Measurements from ENCODE around the gene IGDCC3. TPM values are rescaled to one million over a fixed set of nuclear protein-coding genes. Genes with fewer than 3 reads are reported as not detected.
A peak's percentile ranks its signal among the peaks of the same experiment; 100 is the strongest.

Gene IGDCC3
- total and polyA plus RNA-seq, 2 donors (not counting 1 experiment from before 2014, with no cell fraction given): not detected

DNA sequence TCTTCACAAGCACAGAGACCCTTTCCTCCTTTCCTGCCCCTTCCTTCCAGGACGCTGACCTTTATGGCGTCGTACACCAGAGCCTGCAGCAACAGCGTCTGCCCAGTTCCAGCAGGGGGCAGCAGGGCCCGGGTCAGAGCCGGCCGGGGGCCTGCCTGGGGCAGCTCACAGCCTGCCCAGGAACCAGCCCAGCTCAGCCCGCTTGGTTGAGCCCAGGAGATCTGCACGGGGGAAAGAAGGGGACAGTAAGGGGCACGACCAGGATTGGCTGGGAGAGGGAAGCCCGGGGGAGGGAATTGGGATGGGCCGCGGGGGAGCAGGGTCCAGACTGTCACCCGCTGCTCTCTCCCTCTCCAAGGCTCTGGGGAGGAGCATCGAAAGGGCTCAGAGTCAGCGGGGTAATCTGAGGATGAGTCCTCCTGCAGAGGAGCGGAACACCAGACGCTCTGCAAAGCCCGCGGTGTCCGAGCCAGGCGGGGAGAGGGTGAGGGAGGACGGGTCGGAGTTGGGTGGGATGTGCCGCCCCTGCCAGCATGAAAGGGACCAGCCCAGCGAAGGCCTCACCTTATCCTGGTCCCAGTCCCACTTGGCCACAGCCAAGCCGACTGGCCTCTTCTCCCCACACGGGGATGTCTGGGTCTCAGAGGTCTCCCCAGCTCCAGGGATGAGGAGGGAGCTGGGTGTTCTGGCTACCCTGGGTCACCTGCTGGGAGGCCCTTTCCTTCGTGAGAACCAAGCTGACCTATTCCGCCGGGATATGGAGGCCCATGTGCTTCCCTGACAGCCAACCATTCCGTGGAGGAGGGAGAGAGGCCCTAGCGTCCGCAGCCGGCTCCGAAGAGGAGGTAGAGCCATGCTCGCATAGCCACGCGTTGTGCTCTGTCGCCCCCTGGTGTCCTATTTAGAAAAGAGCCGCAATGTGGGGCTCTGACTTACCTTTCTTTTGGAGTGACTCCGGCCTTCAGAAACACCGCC is 7.4 kb upstream of the IGDCC3 start:
- TF ChIP-seq, protein P1, sequence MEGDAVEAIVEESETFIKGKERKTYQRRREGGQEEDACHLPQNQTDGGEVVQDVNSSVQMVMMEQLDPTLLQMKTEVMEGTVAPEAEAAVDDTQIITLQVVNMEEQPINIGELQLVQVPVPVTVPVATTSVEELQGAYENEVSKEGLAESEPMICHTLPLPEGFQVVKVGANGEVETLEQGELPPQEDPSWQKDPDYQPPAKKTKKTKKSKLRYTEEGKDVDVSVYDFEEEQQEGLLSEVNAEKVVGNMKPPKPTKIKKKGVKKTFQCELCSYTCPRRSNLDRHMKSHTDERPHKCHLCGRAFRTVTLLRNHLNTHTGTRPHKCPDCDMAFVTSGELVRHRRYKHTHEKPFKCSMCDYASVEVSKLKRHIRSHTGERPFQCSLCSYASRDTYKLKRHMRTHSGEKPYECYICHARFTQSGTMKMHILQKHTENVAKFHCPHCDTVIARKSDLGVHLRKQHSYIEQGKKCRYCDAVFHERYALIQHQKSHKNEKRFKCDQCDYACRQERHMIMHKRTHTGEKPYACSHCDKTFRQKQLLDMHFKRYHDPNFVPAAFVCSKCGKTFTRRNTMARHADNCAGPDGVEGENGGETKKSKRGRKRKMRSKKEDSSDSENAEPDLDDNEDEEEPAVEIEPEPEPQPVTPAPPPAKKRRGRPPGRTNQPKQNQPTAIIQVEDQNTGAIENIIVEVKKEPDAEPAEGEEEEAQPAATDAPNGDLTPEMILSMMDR (IDR thresholded peaks at IDR 0.05): peak; percentile 79
- TF ChIP-seq EZH2 (IDR thresholded peaks at IDR 0.05; ENCODE audit: borderline replicate concordance, insufficient read depth, low read depth, low read length, poor library complexity, severe bottlenecking): no peak
- peak overlapping the region; percentile 70 for H3K9ac ChIP-seq (ENCODE audit: low read length)
- peak; percentile 87 for ATAC-seq (ENCODE audit: low read depth)
- no peaks in the 10 kb centered on the region for H3K79me2 ChIP-seq (ENCODE audit: control insufficient read depth, insufficient read depth, low read length)
- ChIA-PET POLR2A (interaction anchor here (1.0 kb wide), 1 partner anchor 81 kb away, joined by 6 read pairs; the partner anchor contains the start of gene RNU5B-1), CTCF (interaction anchor here (0.5 to 8.9 kb wide), 23 partner anchors 9 to 912 kb away, joined by 3 to 165 read pairs (median 4); partner anchors contain the start of genes PARP16 and RNU5B-1)
- H3K36me3 ChIP-seq (replicated peaks in 1 of 2; ENCODE audit: control extremely low read depth in 1 of 2, control insufficient read depth in 1 of 2, extremely low read depth in 1 of 2, insufficient read depth in 2 of 2, low read length in 1 of 2): no peaks in the 10 kb centered on the region
- intact Hi-C loops (cut with micrococcal nuclease): loop anchor here (1.0 kb wide), 1 partner anchor 66 kb away; no protein-coding TSS in a partner anchor
- peak overlapping the region; percentile 91 for H2AFZ ChIP-seq (ENCODE audit: insufficient read depth, low read depth, low read length, poor library complexity, severe bottlenecking)
- no peaks in the 10 kb centered on the region for H4K20me1 ChIP-seq (ENCODE audit: control insufficient read depth, insufficient read depth, low read length, poor library complexity, severe bottlenecking)
- Mint-ChIP-seq H3K4me1 (peaks cover 16% of the 10 kb centered on the region), H3K4me3 (peak overlapping the region; percentile 92), H3K27ac (peak overlapping the region; percentile 15), H3K27me3 (peaks cover 44% of the 10 kb centered on the region), H3K9me3 (ENCODE audit: insufficient read depth) (no peaks in the 10 kb centered on the region)
- H3K4me1 ChIP-seq (ENCODE audit: control insufficient read depth in 2 of 2, insufficient read depth in 2 of 2, low read length in 2 of 2): peaks cover 7 to 13% of the 10 kb centered on the region in 2 donors
- H3K27me3 ChIP-seq (replicated peaks in 1 of 4; ENCODE audit: control extremely low read depth in 1 of 4, control insufficient read depth in 3 of 4, insufficient read depth in 4 of 4, low read length in 3 of 4): peaks cover 0 to 21% (median 4%) of the 10 kb centered on the region in 4 experiments
- H3K27ac ChIP-seq (ENCODE audit: low read length in 2 of 2): peak overlapping the region in 1 of 2 donors; percentile 36
- H3K9me3 ChIP-seq (ENCODE audit: control extremely low read depth in 1 of 3, control insufficient read depth in 2 of 3, insufficient read depth in 1 of 3, low read length in 2 of 3): peaks cover 0 to 3% (median 0%) of the 10 kb centered on the region in 3 donors
- H3K4me2 ChIP-seq (replicated peaks; ENCODE audit: low read depth, low read length, poor library complexity, severe bottlenecking): peak overlapping the region; percentile 98
- peak; percentile 89 for DNase-seq
- peak overlapping the region; percentile 50 to 67 (median 58) for H3K4me3 ChIP-seq (ENCODE audit: control extremely low read depth in 1 of 5, extremely low read depth in 1 of 5, insufficient read depth in 1 of 5, low read depth in 2 of 5, low read length in 4 of 5)
- 2% methylated on average over 35 of the region's 43 CpGs for WGBS (ENCODE audit: insufficient coverage)
